Chondrocyte (in vitro differentiated cells): ENCODE results near the gene CYB5RL. TPM values are rescaled to one million over a fixed set of nuclear protein-coding genes. Genes with fewer than 3 reads are reported as not detected.

ENCODE experiments used
- DNase-seq: peaks from one replicate; pipeline ENCODE4 v3.0.0; 2021; ENCODE audit warnings: mixed read lengths, low spot score
- H3K27ac Mint-ChIP-seq: one replicate; pipeline ENCODE4 v1.8.0; 2021; ENCODE audit warnings: mild to moderate bottlenecking, moderate library complexity, mixed read lengths; ENCODE audit not compliant: unreplicated experiment
- H3K27me3 Mint-ChIP-seq: 2 replicates; pipeline ENCODE4 v1.8.0; 2021; ENCODE audit warnings: low read depth, mixed read lengths
- H3K36me3 Mint-ChIP-seq: 2 replicates; pipeline ENCODE4 v1.8.0; 2021; ENCODE audit warnings: low read depth, mixed read lengths
- H3K4me1 Mint-ChIP-seq: 2 replicates; pipeline ENCODE4 v1.8.0; 2021; ENCODE audit warnings: low read depth, mild to moderate bottlenecking, mixed read lengths
- H3K4me3 Mint-ChIP-seq: one replicate; pipeline ENCODE4 v1.8.0; 2021; ENCODE audit warnings: mild to moderate bottlenecking, moderate library complexity, mixed read lengths; ENCODE audit not compliant: unreplicated experiment
- H3K9me3 Mint-ChIP-seq: 2 replicates; pipeline ENCODE4 v1.8.0; 2021; ENCODE audit warnings: low read depth, mixed read lengths
- total RNA-seq: library from RNA; stranded (reverse); gene quantifications from 3 replicates; pipeline ENCODE4 v1.2.1, GENCODE V29; 2021
- TF ChIP-seq, protein P1 (sequence below): fragments of 200-600 bp; sonication (generic); IDR thresholded peaks from 2 replicates; pipeline ENCODE4 v1.5.0; 2021; ENCODE audit warnings: antibody characterized with exemption, mild to moderate bottlenecking, moderate library complexity

CYB5RL gene
- total RNA-seq, 1 donor from 2014 or later = 7.8 TPM

DNA sequence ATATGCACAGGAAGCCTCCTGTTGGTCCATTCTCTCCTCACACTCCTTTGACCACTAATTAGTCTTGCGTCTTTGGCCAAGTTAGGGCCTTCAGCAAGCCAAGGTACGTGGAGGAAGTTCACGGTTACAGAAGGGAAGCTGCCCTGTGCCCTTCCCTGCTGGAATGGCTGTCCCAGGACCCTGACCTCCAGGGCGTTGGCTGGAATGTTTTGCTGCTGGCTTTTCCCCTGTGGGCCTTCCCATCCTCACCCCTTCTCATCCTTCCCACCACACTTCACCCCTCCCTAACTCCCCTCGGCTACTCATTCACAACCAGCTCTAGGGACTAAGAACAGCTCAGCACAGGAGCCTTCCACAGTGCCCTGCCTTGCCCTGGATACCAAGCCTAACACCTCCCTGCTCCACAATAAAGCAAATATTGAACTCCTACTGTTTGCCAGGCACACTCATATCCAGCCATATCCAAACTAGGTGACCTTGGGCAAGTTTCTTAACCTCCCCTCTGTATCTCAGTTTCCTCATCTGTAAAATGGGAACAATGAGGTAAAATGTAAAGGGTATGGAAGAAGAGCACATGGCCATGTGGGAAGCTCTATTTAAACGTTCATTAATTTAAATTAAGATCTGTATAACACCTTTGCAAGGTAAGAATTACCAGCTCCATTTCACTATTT, 38.2 kb downstream of the CYB5RL start:
- TF ChIP-seq, protein P1, sequence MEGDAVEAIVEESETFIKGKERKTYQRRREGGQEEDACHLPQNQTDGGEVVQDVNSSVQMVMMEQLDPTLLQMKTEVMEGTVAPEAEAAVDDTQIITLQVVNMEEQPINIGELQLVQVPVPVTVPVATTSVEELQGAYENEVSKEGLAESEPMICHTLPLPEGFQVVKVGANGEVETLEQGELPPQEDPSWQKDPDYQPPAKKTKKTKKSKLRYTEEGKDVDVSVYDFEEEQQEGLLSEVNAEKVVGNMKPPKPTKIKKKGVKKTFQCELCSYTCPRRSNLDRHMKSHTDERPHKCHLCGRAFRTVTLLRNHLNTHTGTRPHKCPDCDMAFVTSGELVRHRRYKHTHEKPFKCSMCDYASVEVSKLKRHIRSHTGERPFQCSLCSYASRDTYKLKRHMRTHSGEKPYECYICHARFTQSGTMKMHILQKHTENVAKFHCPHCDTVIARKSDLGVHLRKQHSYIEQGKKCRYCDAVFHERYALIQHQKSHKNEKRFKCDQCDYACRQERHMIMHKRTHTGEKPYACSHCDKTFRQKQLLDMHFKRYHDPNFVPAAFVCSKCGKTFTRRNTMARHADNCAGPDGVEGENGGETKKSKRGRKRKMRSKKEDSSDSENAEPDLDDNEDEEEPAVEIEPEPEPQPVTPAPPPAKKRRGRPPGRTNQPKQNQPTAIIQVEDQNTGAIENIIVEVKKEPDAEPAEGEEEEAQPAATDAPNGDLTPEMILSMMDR = no peak
- H3K27me3 Mint-ChIP-seq = no peaks in the 10 kb centered on the region
- H3K4me1 Mint-ChIP-seq = peaks cover 10% of the 10 kb centered on the region
- no peak overlapping the region for H3K27ac Mint-ChIP-seq
- H3K36me3 Mint-ChIP-seq = no peaks in the 10 kb centered on the region
- no peak overlapping the region for H3K4me3 Mint-ChIP-seq
- no peaks in the 10 kb centered on the region for H3K9me3 Mint-ChIP-seq
- no peak for DNase-seq

DNA sequence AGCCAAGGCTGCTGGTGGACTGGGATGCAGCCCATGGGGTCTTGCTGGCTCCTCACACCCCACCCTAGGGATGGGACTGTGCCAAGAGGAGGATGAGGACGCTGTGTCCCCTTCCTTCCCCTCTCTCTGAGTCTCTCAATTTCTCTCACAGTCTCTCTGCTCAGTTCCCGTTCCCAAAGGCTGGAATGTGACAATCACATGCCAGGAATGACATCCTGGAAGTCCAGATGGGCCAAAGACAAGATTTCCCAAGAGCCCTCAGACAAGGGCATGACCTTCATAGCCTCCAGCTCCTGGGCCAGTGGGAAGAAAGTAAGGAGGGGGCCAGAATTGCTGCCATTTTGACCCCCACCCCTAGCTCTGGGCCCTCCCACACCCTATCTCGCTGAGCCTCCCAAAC, 39.5 kb downstream of the CYB5RL start:
- Mint-ChIP-seq H3K36me3 (no peaks in the 10 kb centered on the region), H3K4me3 (no peak overlapping the region), H3K27me3 (no peaks in the 10 kb centered on the region), H3K27ac (no peak overlapping the region), H3K9me3 (no peaks in the 10 kb centered on the region), H3K4me1 (peaks cover 10% of the 10 kb centered on the region)
- TF ChIP-seq, protein P1 = no peak
- DNase-seq = peak; percentile 49

DNA sequence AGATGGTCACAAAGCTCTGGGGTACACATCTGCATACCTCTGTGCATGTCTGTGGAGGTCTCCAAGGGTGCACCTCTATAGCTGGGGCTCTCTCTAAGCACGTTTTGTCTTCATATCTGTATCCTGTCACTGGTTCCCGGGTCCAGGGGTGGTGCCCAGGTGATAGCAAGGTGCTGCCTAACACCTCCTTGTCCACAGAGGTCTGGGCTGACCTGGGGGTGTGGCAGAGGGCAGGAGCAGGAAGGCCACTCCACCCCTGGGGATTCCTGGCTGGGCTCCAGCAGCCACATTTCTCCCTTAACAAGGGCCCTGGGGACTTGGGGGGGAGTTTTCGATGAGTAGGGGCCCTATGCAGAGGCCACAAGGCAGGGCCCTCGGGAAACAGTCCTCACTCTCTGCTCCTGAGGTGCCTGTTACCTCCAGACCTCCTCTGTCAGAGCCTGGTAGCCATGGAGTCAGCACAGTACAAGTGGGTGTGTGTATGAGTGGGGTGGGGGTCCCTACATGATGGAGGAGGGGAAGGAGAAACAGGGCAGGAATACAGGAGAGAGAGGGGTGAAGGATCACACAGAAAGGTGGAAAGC, 40.0 kb downstream of the CYB5RL start:
- peak; percentile 50 for DNase-seq
- Mint-ChIP-seq H3K4me1 (peaks cover 10% of the 10 kb centered on the region), H3K9me3 (no peaks in the 10 kb centered on the region), H3K4me3 (no peak overlapping the region), H3K27ac (peak overlapping the region; percentile 5), H3K27me3 (no peaks in the 10 kb centered on the region), H3K36me3 (no peaks in the 10 kb centered on the region)
- TF ChIP-seq, protein P1 = no peak

DNA sequence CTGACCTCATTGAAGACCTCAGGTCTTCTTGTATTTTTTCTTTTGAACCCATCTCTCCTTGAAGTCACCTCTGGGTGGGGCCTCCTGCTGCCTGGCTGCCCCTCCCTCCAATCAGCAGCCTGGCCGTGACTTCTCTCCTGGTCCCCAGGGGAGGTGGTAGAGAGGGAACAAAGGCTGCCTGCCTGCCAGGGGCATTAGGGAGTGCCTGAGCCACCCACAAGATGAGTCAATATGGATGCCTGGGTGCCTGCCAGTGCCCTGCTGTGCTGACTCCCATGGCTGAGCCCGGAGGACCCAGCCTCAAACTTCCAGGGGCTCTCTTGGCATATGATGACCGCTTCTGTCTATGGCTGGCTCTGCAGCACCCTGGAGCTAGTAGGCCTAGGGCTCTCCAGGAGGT, 41.8 kb downstream of the CYB5RL start:
- Mint-ChIP-seq H3K27me3 (no peaks in the 10 kb centered on the region), H3K27ac (no peak overlapping the region), H3K4me1 (peaks cover 19% of the 10 kb centered on the region), H3K9me3 (no peaks in the 10 kb centered on the region), H3K36me3 (no peaks in the 10 kb centered on the region), H3K4me3 (no peak overlapping the region)
- peak; percentile 49 for DNase-seq
- TF ChIP-seq, protein P1 = no peak

DNA sequence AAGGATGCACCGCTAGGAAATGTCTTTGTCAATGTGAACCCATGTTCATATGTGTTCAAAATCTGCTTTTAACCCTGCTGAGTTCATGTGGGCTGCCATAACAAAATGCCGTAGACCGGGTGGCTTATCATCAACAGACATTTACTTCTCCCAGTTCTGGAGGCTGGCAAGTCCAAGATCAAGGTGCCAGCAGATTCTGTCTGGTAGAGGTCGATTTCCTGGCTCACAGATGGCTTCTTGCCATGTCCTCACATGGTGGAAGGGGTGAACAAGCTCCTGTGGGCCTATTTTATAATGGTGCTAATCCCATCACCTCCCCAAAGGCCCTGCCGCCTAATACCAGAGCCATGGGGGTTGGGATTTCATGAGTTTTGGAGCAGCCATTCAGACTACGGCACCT, 42.4 kb downstream of the CYB5RL start:
- Mint-ChIP-seq H3K36me3 (no peaks in the 10 kb centered on the region), H3K27me3 (no peaks in the 10 kb centered on the region), H3K4me3 (no peak overlapping the region), H3K27ac (no peak overlapping the region), H3K9me3 (no peaks in the 10 kb centered on the region), H3K4me1 (peaks cover 19% of the 10 kb centered on the region)
- TF ChIP-seq, protein P1 = no peak
- peak; percentile 6 for DNase-seq
